HK-2 (cell line): Measurements from ENCODE around the gene POLR2L.

Experiments used
- DNase-seq: peaks from one replicate; pipeline ENCODE4 v3.0.0-alpha.2; 2018; ENCODE audit not compliant: unreplicated experiment

POLR2L gene

GRCh38 chr11:868802-869201 lies 26.5 kb upstream of the POLR2L start:
- no peak for DNase-seq

- DNase-seq = no peak
Measured at GRCh38 chr11:868394-868793, 26.1 kb upstream of the POLR2L start.

GRCh38 chr11:867856-868358 lies 25.6 kb upstream of the POLR2L start:
- DNase-seq = no peak

GRCh38 chr11:866481-866880 lies 24.2 kb upstream of the POLR2L start:
- DNase-seq = no peak

GRCh38 chr11:865462-866430 lies 23.4 kb upstream of the POLR2L start:
- no peak for DNase-seq

GRCh38 chr11:864898-865297 lies 22.6 kb upstream of the POLR2L start:
- DNase-seq = no peak

- no peak for DNase-seq
Measured at GRCh38 chr11:863910-864827, 21.8 kb upstream of the POLR2L start.

GRCh38 chr11:863023-863909 lies 20.9 kb upstream of the POLR2L start:
- DNase-seq = no peak

- DNase-seq = no peak
Measured at GRCh38 chr11:862696-863022, 20.3 kb upstream of the POLR2L start.

GRCh38 chr11:862081-862661 lies 19.8 kb upstream of the POLR2L start:
- no peak for DNase-seq

- DNase-seq = no peak
Measured at GRCh38 chr11:861105-861479, 18.8 kb upstream of the POLR2L start.

GRCh38 chr11:860234-861104 lies 18.1 kb upstream of the POLR2L start:
- DNase-seq = no peak

GRCh38 chr11:859394-860131 lies 17.2 kb upstream of the POLR2L start:
- DNase-seq = no peak

- DNase-seq = no peak
Measured at GRCh38 chr11:858762-859339, 16.5 kb upstream of the POLR2L start.

GRCh38 chr11:858053-858761 lies 15.9 kb upstream of the POLR2L start:
- no peak for DNase-seq

- DNase-seq = no peak
Measured at GRCh38 chr11:856397-856796, 14.1 kb upstream of the POLR2L start.

- no peak for DNase-seq
Measured at GRCh38 chr11:855796-856195, 13.5 kb upstream of the POLR2L start.

GRCh38 chr11:855330-855674 lies 13.0 kb upstream of the POLR2L start:
- DNase-seq = no peak
